Measurements from ENCODE around the gene FKBP2. TPM values are rescaled to one million over a fixed set of nuclear protein-coding genes. Genes with fewer than 3 reads are reported as not detected.

The FKBP2 gene
- total RNA-seq, 5 donors from 2014 or later (not counting 1 experiment from before 2014, with no cell fraction given) = 17.9 to 53.0 (median 42.9) TPM

DNA sequence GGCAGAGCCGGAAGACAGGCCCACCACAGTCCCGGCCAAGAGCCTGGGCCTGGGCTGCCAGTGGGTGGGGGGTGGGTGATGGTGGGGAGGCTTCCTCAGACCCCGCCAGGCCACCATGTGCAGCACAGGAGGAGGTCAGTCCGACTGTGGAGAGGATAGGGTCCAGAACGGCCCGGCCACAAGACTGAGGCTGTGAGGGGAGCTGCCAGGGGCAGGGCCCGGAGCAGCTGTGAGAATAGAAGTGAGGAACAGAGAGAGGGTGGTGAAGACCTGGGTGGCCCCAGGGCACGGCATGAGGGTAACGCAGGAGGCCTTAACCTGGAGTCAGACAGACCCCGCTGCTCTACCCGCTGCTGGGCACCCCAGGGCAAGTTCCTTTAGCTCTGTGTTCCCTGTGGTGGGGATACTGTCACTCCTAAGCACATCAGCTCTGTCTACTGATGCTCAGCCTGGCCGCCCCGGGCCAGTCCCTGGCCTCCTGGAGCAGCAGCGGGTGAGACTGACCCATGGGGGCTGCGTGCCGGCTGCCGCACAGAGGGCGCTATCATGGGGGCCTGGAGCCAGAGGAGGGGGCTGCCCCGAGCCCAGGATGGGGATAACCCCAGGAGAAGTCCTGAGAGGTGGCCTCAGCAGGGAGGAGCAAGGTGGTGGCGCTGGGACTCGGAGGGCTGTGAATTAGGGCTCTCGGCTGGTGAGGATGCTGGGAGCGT, 32.7 kb upstream of the FKBP2 start:
- WGBS (ENCODE audit: insufficient coverage) = 46% methylated on average over 17 of the region's 23 CpGs
- Mint-ChIP-seq H3K4me1 (peaks cover 41 to 60% (median 60%) of the 10 kb centered on the region in 3 donors), H3K9me3 (no peaks in the 10 kb centered on the region), H3K4me3 (peak overlapping the region; percentile 90 to 92 (median 91)), H3K36me3 (peaks cover 17% of the 10 kb centered on the region), H3K27me3 (no peaks in the 10 kb centered on the region), H3K27ac (peak overlapping the region; percentile 95)
- DNase-seq = no peak
- H3K4me1 ChIP-seq (ENCODE audit: control insufficient read depth in 1 of 2, extremely low read depth in 1 of 2, insufficient read depth in 2 of 2, low read length in 2 of 2) = peaks cover 14 to 63% of the 10 kb centered on the region in 2 experiments
- peak overlapping the region; percentile 60 for H3K27ac ChIP-seq (ENCODE audit: low read length)
- ChIA-PET POLR2A (interaction anchor here in 1 of 2 donors (0.5 to 0.6 kb wide), 2 partner anchors 59 to 75 kb away, joined by 3 to 4 read pairs; no protein-coding TSS in a partner anchor), CTCF (interaction anchor here (0.5 to 4.8 kb wide), 6 partner anchors 17 to 590 kb away, joined by 3 to 122 read pairs (median 6); partner anchors contain the start of genes CATSPERZ (in 1 of the 2), ESRRA (in 1 of the 2), NUDT22 (in 1 of the 2) and TRPT1 (in 1 of the 2))
- H3K36me3 ChIP-seq (ENCODE audit: control insufficient read depth in 2 of 2, extremely low read depth in 1 of 2, insufficient read depth in 1 of 2, low read length in 1 of 2) = peaks cover 23 to 53% of the 10 kb centered on the region in 2 donors
- peak in 1 of 4 experiments; percentile 1 for ATAC-seq (replicated peaks in 1 of 4)
- no peaks in the 10 kb centered on the region for H3K9me3 ChIP-seq
- no peaks in the 10 kb centered on the region for H3K27me3 ChIP-seq (replicated peaks in 1 of 2; ENCODE audit: control insufficient read depth in 2 of 2, extremely low read depth in 1 of 2, insufficient read depth in 2 of 2, low read length in 1 of 2)
- H3K4me3 ChIP-seq (ENCODE audit: control insufficient read depth in 1 of 2, extremely low read depth in 1 of 2, low read length in 1 of 2) = peak overlapping the region; percentile 87 to 100

DNA sequence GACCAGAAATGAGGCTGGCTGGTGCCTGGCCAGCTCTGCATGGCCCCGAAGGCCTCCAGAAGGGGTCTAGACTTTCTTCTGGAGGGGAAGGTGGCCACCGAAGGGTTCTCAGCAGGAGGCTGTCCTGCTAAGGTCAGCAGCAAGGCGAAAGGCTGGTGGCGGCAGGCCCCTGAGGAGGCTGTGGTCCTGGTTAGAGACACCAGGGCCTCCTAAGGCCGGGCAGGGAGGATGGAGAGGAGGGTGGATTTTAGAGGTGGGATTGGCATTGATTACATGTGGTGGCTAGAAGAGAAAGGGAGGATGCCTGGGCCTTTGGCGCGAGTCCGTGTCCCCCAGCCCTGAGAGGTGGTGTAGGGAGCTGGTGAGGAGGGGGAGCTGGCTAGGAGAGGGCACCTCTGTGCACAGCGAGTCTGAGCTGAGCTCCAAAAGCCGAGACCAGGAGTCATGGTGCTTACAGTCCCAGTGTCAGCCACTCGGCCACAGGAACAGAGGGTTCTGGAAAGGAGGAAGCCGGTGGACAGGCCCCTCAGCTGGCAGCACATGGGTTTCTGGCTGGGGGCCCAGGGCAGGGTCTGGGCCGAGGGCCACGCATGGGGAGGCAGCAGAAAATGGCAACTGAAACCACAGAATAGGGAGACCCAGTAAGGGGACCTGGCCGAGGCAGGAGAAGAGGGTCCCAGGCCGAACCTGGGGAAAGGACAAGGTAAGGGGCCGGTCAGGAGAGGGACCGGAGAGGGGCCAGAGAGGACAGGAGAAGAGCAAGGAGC, 31.9 kb upstream of the FKBP2 start:
- no peaks in the 10 kb centered on the region for H3K27me3 Mint-ChIP-seq
- peaks cover 40 to 60% (median 58%) of the 10 kb centered on the region in 3 donors for H3K4me1 Mint-ChIP-seq
- H3K9me3 ChIP-seq = no peaks in the 10 kb centered on the region
- DNase-seq (no peak), ATAC-seq (replicated peaks in 1 of 4) (no peak)
- H3K27me3 ChIP-seq (replicated peaks in 1 of 2; ENCODE audit: control insufficient read depth in 2 of 2, extremely low read depth in 1 of 2, insufficient read depth in 2 of 2, low read length in 1 of 2) = no peaks in the 10 kb centered on the region
- ChIA-PET POLR2A (no interaction called here), CTCF (interaction anchor here in 1 of 2 donors (2.0 kb wide), 1 partner anchor 96 kb away, joined by 8 read pairs; no protein-coding TSS in a partner anchor)
- peaks cover 17% of the 10 kb centered on the region for H3K36me3 Mint-ChIP-seq
- H3K4me1 ChIP-seq (ENCODE audit: control insufficient read depth in 1 of 2, extremely low read depth in 1 of 2, insufficient read depth in 2 of 2, low read length in 2 of 2) = peaks cover 14 to 60% of the 10 kb centered on the region in 2 experiments
- H3K27ac Mint-ChIP-seq = peak overlapping the region; percentile 95
- peak overlapping the region in 2 of 3 donors; percentile 44 to 91 for H3K4me3 Mint-ChIP-seq
- no peak overlapping the region for H3K4me3 ChIP-seq (ENCODE audit: control insufficient read depth in 1 of 2, extremely low read depth in 1 of 2, low read length in 1 of 2)
- H3K27ac ChIP-seq (ENCODE audit: low read length) = peak overlapping the region; percentile 60
- peaks cover 25 to 46% of the 10 kb centered on the region in 2 donors for H3K36me3 ChIP-seq (ENCODE audit: control insufficient read depth in 2 of 2, extremely low read depth in 1 of 2, insufficient read depth in 1 of 2, low read length in 1 of 2)
- H3K9me3 Mint-ChIP-seq = no peaks in the 10 kb centered on the region
- 93% methylated on average over 18 of the region's 18 CpGs for WGBS (ENCODE audit: insufficient coverage)

DNA sequence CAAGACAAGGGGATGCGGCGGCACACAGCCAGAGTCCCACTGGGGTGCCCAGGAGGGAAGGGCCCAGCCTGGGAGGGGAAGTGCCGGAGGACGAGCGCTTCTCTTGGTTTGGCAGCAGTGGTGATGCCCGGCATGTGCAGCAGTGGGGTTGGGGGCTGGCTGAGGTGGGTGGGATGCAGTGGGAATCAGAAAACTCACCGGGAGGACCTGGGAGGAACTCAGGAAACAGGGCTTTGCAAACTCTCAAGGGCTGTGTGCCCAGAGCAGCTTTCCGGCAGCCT, 31.4 kb upstream of the FKBP2 start:
- Mint-ChIP-seq H3K27ac (peak overlapping the region in 1 of 2 donors; percentile 95), H3K27me3 (no peaks in the 10 kb centered on the region), H3K4me1 (peaks cover 35 to 56% (median 53%) of the 10 kb centered on the region in 3 donors), H3K4me3 (peak overlapping the region in 1 of 3 donors; percentile 91), H3K36me3 (peaks cover 14% of the 10 kb centered on the region), H3K9me3 (no peaks in the 10 kb centered on the region)
- DNase-seq (no peak), ATAC-seq (replicated peaks in 1 of 4) (no peak)
- WGBS (ENCODE audit: insufficient coverage) = 88% methylated on average over 6 of the region's 8 CpGs
- Histone ChIP-seq H3K9me3 (no peaks in the 10 kb centered on the region), H3K4me3 (ENCODE audit: control insufficient read depth in 1 of 2, extremely low read depth in 1 of 2, low read length in 1 of 2) (no peak overlapping the region), H3K27me3 (replicated peaks in 1 of 2; ENCODE audit: control insufficient read depth in 2 of 2, extremely low read depth in 1 of 2, insufficient read depth in 2 of 2, low read length in 1 of 2) (no peaks in the 10 kb centered on the region), H3K4me1 (ENCODE audit: control insufficient read depth in 1 of 2, extremely low read depth in 1 of 2, insufficient read depth in 2 of 2, low read length in 2 of 2) (peaks cover 11 to 55% of the 10 kb centered on the region in 2 experiments), H3K27ac (ENCODE audit: low read length) (no peak overlapping the region), H3K36me3 (ENCODE audit: control insufficient read depth in 2 of 2, extremely low read depth in 1 of 2, insufficient read depth in 1 of 2, low read length in 1 of 2) (peaks cover 25 to 41% of the 10 kb centered on the region in 2 donors)
- ChIA-PET CTCF (no interaction called here), POLR2A (no interaction called here)

DNA sequence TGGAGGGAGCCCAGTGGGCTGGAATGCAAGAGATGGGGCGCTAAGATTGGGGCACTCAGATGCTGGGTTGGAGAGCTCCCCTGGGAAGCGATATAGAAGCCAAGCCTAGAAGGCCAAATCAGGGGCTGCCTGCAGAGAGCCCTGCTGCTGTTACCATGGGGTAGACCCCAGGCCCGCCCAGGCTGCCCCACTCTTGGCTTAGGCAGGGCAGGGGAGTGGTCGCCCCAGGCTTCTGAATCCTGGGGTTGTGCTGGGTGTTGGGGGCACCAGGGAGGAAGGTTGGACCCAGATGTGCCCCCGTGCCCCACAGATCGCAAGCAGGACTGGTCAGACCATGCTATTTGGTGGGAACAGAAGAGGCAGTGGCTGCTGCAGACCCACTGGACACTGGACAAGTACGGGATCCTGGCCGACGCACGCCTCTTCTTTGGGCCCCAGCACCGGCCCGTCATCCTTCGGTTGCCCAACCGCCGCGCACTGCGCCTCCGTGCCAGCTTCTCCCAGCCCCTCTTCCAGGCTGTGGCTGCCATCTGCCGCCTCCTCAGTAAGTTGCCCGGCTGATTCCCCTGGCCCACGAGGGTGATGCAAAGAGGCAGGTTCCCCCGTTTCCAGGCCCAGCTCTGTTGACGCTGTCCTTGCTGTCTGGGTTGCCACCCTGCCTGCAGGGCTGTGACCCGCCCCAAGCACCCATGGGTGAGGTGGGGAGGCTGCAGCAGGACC, 30.4 kb upstream of the FKBP2 start:
- Mint-ChIP-seq H3K27ac (peak overlapping the region in 1 of 2 donors; percentile 1), H3K9me3 (no peaks in the 10 kb centered on the region), H3K27me3 (no peaks in the 10 kb centered on the region), H3K4me1 (peaks cover 29 to 51% (median 51%) of the 10 kb centered on the region in 3 donors), H3K4me3 (no peak overlapping the region), H3K36me3 (peaks cover 17% of the 10 kb centered on the region)
- H3K36me3 ChIP-seq (ENCODE audit: control insufficient read depth in 2 of 2, extremely low read depth in 1 of 2, insufficient read depth in 1 of 2, low read length in 1 of 2) = peaks cover 25 to 46% of the 10 kb centered on the region in 2 donors
- POLR2A ChIA-PET = interaction anchor here in 1 of 2 donors (0.6 kb wide), 2 partner anchors 8 to 13 kb away, joined by 3 to 6 read pairs; no protein-coding TSS in a partner anchor
- H3K27ac ChIP-seq (ENCODE audit: low read length) = no peak overlapping the region
- no peaks in the 10 kb centered on the region for H3K27me3 ChIP-seq (replicated peaks in 1 of 2; ENCODE audit: control insufficient read depth in 2 of 2, extremely low read depth in 1 of 2, insufficient read depth in 2 of 2, low read length in 1 of 2)
- DNase-seq (no peak), ATAC-seq (replicated peaks in 1 of 4) (no peak)
- H3K4me3 ChIP-seq (ENCODE audit: control insufficient read depth in 1 of 2, extremely low read depth in 1 of 2, low read length in 1 of 2) = no peak overlapping the region
- 93% methylated on average over 24 of the region's 24 CpGs for WGBS (ENCODE audit: insufficient coverage)
- no peaks in the 10 kb centered on the region for H3K9me3 ChIP-seq
- peaks cover 9 to 45% of the 10 kb centered on the region in 2 experiments for H3K4me1 ChIP-seq (ENCODE audit: control insufficient read depth in 1 of 2, extremely low read depth in 1 of 2, insufficient read depth in 2 of 2, low read length in 2 of 2)
- CTCF ChIA-PET = interaction anchor here (0.6 kb wide), 2 partner anchors 101 to 147 kb away, joined by 4 to 5 read pairs; no protein-coding TSS in a partner anchor

DNA sequence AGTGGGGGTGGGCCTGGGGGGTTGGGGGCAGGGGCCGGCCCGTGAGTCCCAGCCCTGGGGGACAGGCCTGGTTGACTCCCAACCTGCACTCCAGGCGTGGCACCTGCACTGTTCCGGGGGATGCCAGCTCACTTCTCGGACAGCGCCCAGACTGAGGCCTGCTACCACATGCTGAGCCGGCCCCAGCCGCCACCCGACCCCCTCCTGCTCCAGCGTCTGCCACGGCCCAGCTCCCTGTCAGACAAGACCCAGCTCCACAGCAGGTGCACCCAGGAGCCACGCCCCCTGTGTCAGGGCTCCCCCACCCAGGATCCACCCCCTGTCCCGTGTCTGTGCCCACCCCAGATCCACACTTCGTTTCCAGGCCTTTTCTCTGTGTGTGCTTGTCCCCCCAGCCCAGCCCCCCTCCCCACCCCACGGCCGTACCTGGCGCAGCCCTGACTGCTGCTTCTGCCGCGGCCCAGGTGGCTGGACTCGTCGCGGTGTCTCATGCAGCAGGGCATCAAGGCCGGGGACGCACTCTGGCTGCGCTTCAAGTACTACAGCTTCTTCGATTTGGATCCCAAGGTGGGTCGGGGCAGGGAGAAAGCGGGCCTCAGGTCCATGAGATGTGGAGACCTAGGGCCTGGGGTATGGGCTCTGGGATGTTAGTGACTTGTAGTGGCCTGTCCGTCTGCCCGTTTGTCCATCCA, 29.6 kb upstream of the FKBP2 start:
- H3K36me3 ChIP-seq (ENCODE audit: control insufficient read depth in 2 of 2, extremely low read depth in 1 of 2, insufficient read depth in 1 of 2, low read length in 1 of 2) = peaks cover 25 to 50% of the 10 kb centered on the region in 2 donors
- H3K4me3 Mint-ChIP-seq = no peak overlapping the region
- H3K27ac ChIP-seq (ENCODE audit: low read length) = no peak overlapping the region
- H3K9me3 ChIP-seq = no peaks in the 10 kb centered on the region
- H3K36me3 Mint-ChIP-seq = peaks cover 17% of the 10 kb centered on the region
- ChIA-PET CTCF (interaction anchor here (0.6 kb wide), 2 partner anchors 100 to 148 kb away, joined by 4 to 5 read pairs; no protein-coding TSS in a partner anchor), POLR2A (interaction anchor here in 1 of 2 donors (0.6 kb wide), 2 partner anchors 8 to 12 kb away, joined by 3 to 6 read pairs; no protein-coding TSS in a partner anchor)
- peaks cover 21 to 43% (median 42%) of the 10 kb centered on the region in 3 donors for H3K4me1 Mint-ChIP-seq
- 90% methylated on average over 23 of the region's 30 CpGs for WGBS (ENCODE audit: insufficient coverage)
- DNase-seq (no peak), ATAC-seq (replicated peaks in 1 of 4) (no peak)
- no peak overlapping the region for H3K4me3 ChIP-seq (ENCODE audit: control insufficient read depth in 1 of 2, extremely low read depth in 1 of 2, low read length in 1 of 2)
- peaks cover 3 to 37% of the 10 kb centered on the region in 2 experiments for H3K4me1 ChIP-seq (ENCODE audit: control insufficient read depth in 1 of 2, extremely low read depth in 1 of 2, insufficient read depth in 2 of 2, low read length in 2 of 2)
- no peak overlapping the region for H3K27ac Mint-ChIP-seq
- H3K27me3 Mint-ChIP-seq = no peaks in the 10 kb centered on the region
- no peaks in the 10 kb centered on the region for H3K9me3 Mint-ChIP-seq
- no peaks in the 10 kb centered on the region for H3K27me3 ChIP-seq (replicated peaks in 1 of 2; ENCODE audit: control insufficient read depth in 2 of 2, extremely low read depth in 1 of 2, insufficient read depth in 2 of 2, low read length in 1 of 2)
